IPS-18c (cell line): Measurements from ENCODE around the gene MIDN.

Source experiments
- H3K4me3 ChIP-seq: 2 replicates; pipeline ENCODE4 v1.7.0; 2013; ENCODE audit warnings: low read depth, mild to moderate bottlenecking, low read length, moderate library complexity; ENCODE audit not compliant: insufficient read depth
- H3K9me3 ChIP-seq: one replicate; pipeline ENCODE4 v1.6.1; 2013; ENCODE audit warnings: mild to moderate bottlenecking, low read length, moderate library complexity; ENCODE audit not compliant: control insufficient read depth, insufficient read depth

Gene MIDN

GRCh38 chr19:1290196-1290702, 41.9 kb downstream of the MIDN start:
- no peaks in the 10 kb centered on the region for H3K9me3 ChIP-seq
- no peak overlapping the region for H3K4me3 ChIP-seq

GRCh38 chr19:1290703-1291651, 42.6 kb downstream of the MIDN start:
- no peaks in the 10 kb centered on the region for H3K9me3 ChIP-seq
- H3K4me3 ChIP-seq, result no peak overlapping the region

GRCh38 chr19:1291761-1292418, 43.5 kb downstream of the MIDN start:
- Histone ChIP-seq H3K4me3 (no peak overlapping the region), H3K9me3 (no peaks in the 10 kb centered on the region)

- no peaks in the 10 kb centered on the region for H3K9me3 ChIP-seq
- no peak overlapping the region for H3K4me3 ChIP-seq
These were observed 44.2 kb downstream of the MIDN start for GRCh38 chr19:1292419-1293151.

GRCh38 chr19:1293782-1294604, 45.6 kb downstream of the MIDN start:
- H3K9me3 ChIP-seq, result no peaks in the 10 kb centered on the region
- H3K4me3 ChIP-seq, result no peak overlapping the region

- no peak overlapping the region for H3K4me3 ChIP-seq
- no peaks in the 10 kb centered on the region for H3K9me3 ChIP-seq
These were observed 46.3 kb downstream of the MIDN start for GRCh38 chr19:1294688-1295087.

GRCh38 chr19:1295169-1296012, 47.0 kb downstream of the MIDN start:
- Histone ChIP-seq H3K4me3 (peak overlapping the region; percentile 46; the same call in 1 of the 2 replicates), H3K9me3 (no peaks in the 10 kb centered on the region)

- H3K9me3 ChIP-seq, result no peaks in the 10 kb centered on the region
- H3K4me3 ChIP-seq, result no peak overlapping the region
These were observed 47.7 kb downstream of the MIDN start for GRCh38 chr19:1296078-1296477.

- no peak overlapping the region for H3K4me3 ChIP-seq
- no peaks in the 10 kb centered on the region for H3K9me3 ChIP-seq
These were observed 48.3 kb downstream of the MIDN start for GRCh38 chr19:1296575-1297271.

GRCh38 chr19:1298235-1298634, 49.9 kb downstream of the MIDN start:
- H3K9me3 ChIP-seq, result no peaks in the 10 kb centered on the region
- no peak overlapping the region for H3K4me3 ChIP-seq

GRCh38 chr19:1299801-1300200, 51.4 kb downstream of the MIDN start:
- Histone ChIP-seq H3K4me3 (no peak overlapping the region), H3K9me3 (no peaks in the 10 kb centered on the region)

GRCh38 chr19:1300744-1301490, 52.5 kb downstream of the MIDN start:
- H3K9me3 ChIP-seq, result no peaks in the 10 kb centered on the region
- H3K4me3 ChIP-seq, result no peak overlapping the region

GRCh38 chr19:1302533-1303239, 54.3 kb downstream of the MIDN start:
- no peak overlapping the region for H3K4me3 ChIP-seq
- no peaks in the 10 kb centered on the region for H3K9me3 ChIP-seq

- Histone ChIP-seq H3K9me3 (no peaks in the 10 kb centered on the region), H3K4me3 (no peak overlapping the region)
These were observed 56.0 kb downstream of the MIDN start for GRCh38 chr19:1304197-1304924.
